B cell (primary cell): ENCODE measurements around the gene PACRG. TPM values are rescaled to one million over a fixed set of nuclear protein-coding genes. Genes with fewer than 3 reads are reported as not detected.

Experiments
- ATAC-seq: fragments of 200-7000 bp; cut with Tn5 transposase; one replicate; pipeline ENCODE4 v1.10.0; 2021; ENCODE audit warnings: low read depth, mild to moderate bottlenecking, moderate number of reproducible peaks, moderate library complexity
- CTCF ChIA-PET: fragments of 350-600 bp; sonication (Branson Sonifier 250); formaldehyde crosslinking; loops from one replicate; lab custom pipeline; 2021; ENCODE audit warnings: antibody characterized with exemption, inconsistent platforms; lab: Charles Lee
- POLR2A ChIA-PET: fragments of 350-600 bp; sonication (Branson Sonifier 250); formaldehyde crosslinking; loops from one replicate; lab custom pipeline; 2021; ENCODE audit warnings: antibody characterized with exemption; lab: Charles Lee
- DNase-seq: peaks from one replicate; pipeline ENCODE4 v3.0.0; 2013
- H2AFZ ChIP-seq: 2 replicates; pipeline ENCODE4 v1.6.1; 2012; ENCODE audit warnings: mild to moderate bottlenecking, low read depth, low read length; ENCODE audit not compliant: insufficient read depth, poor library complexity, severe bottlenecking
- H3K27ac ChIP-seq, 2 donors: 1 replicate in 1 of 2; 2 replicates in 1 of 2; pipeline ENCODE4 v1.5.1; 2012 to 2013; ENCODE audit warnings: low read length in 2 of 2, mild to moderate bottlenecking in 2 of 2, moderate library complexity in 1 of 2
- H3K27me3 ChIP-seq, 4 experiments: fragments of 200-600 bp in 1 of 4; sonication (generic) in 1 of 4; replicated peaks in 1 of 4; 1 replicate in 2 of 4; 2 replicates in 2 of 4; pipeline versions ENCODE4 v1.6.1 to v1.7.0; 2013 to 2016; ENCODE audit warnings: low read length in 3 of 4, mild to moderate bottlenecking in 2 of 4, mixed read lengths in 1 of 4, moderate library complexity in 1 of 4; ENCODE audit not compliant: insufficient read depth in 4 of 4, control insufficient read depth in 3 of 4; ENCODE audit errors: control extremely low read depth in 1 of 4
- H3K36me3 ChIP-seq, 2 experiments: replicated peaks in 1 of 2; 1 replicate in 1 of 2; 2 replicates in 1 of 2; pipeline versions ENCODE4 v1.6.1 to v1.7.1; 2013; ENCODE audit warnings: low read length in 1 of 2; ENCODE audit not compliant: insufficient read depth in 2 of 2, control insufficient read depth in 1 of 2; ENCODE audit errors: control extremely low read depth in 1 of 2, extremely low read depth in 1 of 2
- H3K4me1 ChIP-seq, 2 donors: fragments of 200-600 bp in 1 of 2; sonication (generic) in 1 of 2; 1 replicate in 1 of 2; 2 replicates in 1 of 2; pipeline versions ENCODE4 v1.5.1 to v1.6.1; 2013 to 2017; ENCODE audit warnings: low read length in 2 of 2; ENCODE audit not compliant: control insufficient read depth in 2 of 2, insufficient read depth in 2 of 2
- H3K4me2 ChIP-seq: replicated peaks from 2 replicates; pipeline ENCODE3; 2012; ENCODE audit warnings: mild to moderate bottlenecking, low read depth, low read length; ENCODE audit not compliant: poor library complexity, severe bottlenecking
- H3K4me3 ChIP-seq, 5 experiments: fragments of 200-600 bp in 1 of 5; sonication (generic) in 1 of 5; 1 replicate in 3 of 5; 2 replicates in 2 of 5; pipeline versions ENCODE4 v1.5.1 to v1.7.0; 2011 to 2016; ENCODE audit warnings: low read length in 4 of 5, mild to moderate bottlenecking in 4 of 5, low read depth in 2 of 5, control low read depth in 1 of 5, moderate library complexity in 1 of 5; ENCODE audit not compliant: insufficient read depth in 1 of 5; ENCODE audit errors: control extremely low read depth in 1 of 5, extremely low read depth in 1 of 5
- H3K79me2 ChIP-seq: fragments of 200-600 bp; sonication (generic); one replicate; pipeline ENCODE4 v1.6.0; 2016; ENCODE audit warnings: low read length; ENCODE audit not compliant: control insufficient read depth, insufficient read depth
- H3K9ac ChIP-seq: fragments of 200-600 bp; sonication (generic); 2 replicates; pipeline ENCODE4 v1.6.1; 2017; ENCODE audit warnings: mild to moderate bottlenecking, low read length, moderate library complexity
- H3K9me3 ChIP-seq, 3 donors: one replicate each; pipeline versions ENCODE4 v1.6.1 to v1.7.1; 2013; ENCODE audit warnings: low read length in 2 of 3; ENCODE audit not compliant: control insufficient read depth in 2 of 3, insufficient read depth in 1 of 3; ENCODE audit errors: control extremely low read depth in 1 of 3
- H4K20me1 ChIP-seq: 2 replicates; pipeline ENCODE4 v1.6.0; 2012; ENCODE audit warnings: mild to moderate bottlenecking, low read length; ENCODE audit not compliant: insufficient read depth, control insufficient read depth, poor library complexity, severe bottlenecking
- H3K27ac Mint-ChIP-seq: one replicate; pipeline ENCODE4 v1.8.0; 2021; ENCODE audit warnings: mixed read lengths
- H3K27me3 Mint-ChIP-seq: one replicate; pipeline ENCODE4 v1.8.0; 2021; ENCODE audit warnings: mixed read lengths
- H3K4me1 Mint-ChIP-seq: one replicate; pipeline ENCODE4 v1.8.0; 2021; ENCODE audit warnings: mixed read lengths
- H3K4me3 Mint-ChIP-seq: one replicate; pipeline ENCODE4 v1.8.0; 2021; ENCODE audit warnings: mixed read lengths
- H3K9me3 Mint-ChIP-seq: one replicate; pipeline ENCODE4 v1.8.0; 2022; ENCODE audit warnings: mixed read lengths; ENCODE audit not compliant: insufficient read depth
- CTCF ChIP-seq: fragments of 200-600 bp; IDR thresholded peaks from one replicate; pipeline ENCODE4 v1.8.0; 2022; ENCODE audit warnings: antibody characterized with exemption, mild to moderate bottlenecking
- EZH2 ChIP-seq: IDR thresholded peaks from 2 replicates; pipeline ENCODE4 v1.6.1; 2012; ENCODE audit warnings: borderline replicate concordance, low read depth, mild to moderate bottlenecking, moderate library complexity, low read length; ENCODE audit not compliant: insufficient read depth, poor library complexity, severe bottlenecking
- WGBS: methylation state at CpG from one replicate; pipeline ENCODE4 v1.1.5; 2013; ENCODE audit warnings: missing lambda C conversion rate; ENCODE audit not compliant: insufficient coverage; 5-methylcytosine and 5-hydroxymethylcytosine counted together
- intact Hi-C: fragments of 100-400 bp; cut with micrococcal nuclease; formaldehyde crosslinking; loops from one replicate; pipeline ENCODE4 v1.10.0; 2022
- polyA plus RNA-seq: library from polyadenylated mRNA; depleted of rRNA; stranded (reverse); fragments of >200 nt; gene quantifications from 2 replicates; pipeline ENCODE4 v1.2.3, GENCODE V29; 2012
- total RNA-seq, 2 donors: library from RNA; stranded (reverse); fragments of 120-200 nt in 1 of 2; gene quantifications; 1 replicate in 1 of 2; 2 replicates in 1 of 2; pipeline versions ENCODE4 v1.2.3 to v1.2.4, GENCODE V29; 2013 to 2022

PACRG gene
- total and polyA plus RNA-seq, 2 donors (not counting 1 experiment from before 2014, with no cell fraction given), result not detected

- DNase-seq, result no peak
- ATAC-seq, result no peak
- Histone ChIP-seq H3K27ac (no peak overlapping the region), H3K79me2 (no peaks in the 10 kb centered on the region), H3K27me3 (no peaks in the 10 kb centered on the region), H3K36me3 (no peaks in the 10 kb centered on the region), H3K4me1 (peaks cover 3 to 6% of the 10 kb centered on the region in 2 donors), H4K20me1 (no peaks in the 10 kb centered on the region), H2AFZ (no peak overlapping the region), H3K4me3 (no peak overlapping the region), H3K9me3 (no peaks in the 10 kb centered on the region), H3K4me2 (no peak overlapping the region), H3K9ac (no peak overlapping the region)
- 83% methylated on average over 2 of the region's 2 CpGs for WGBS
- Mint-ChIP-seq H3K27ac (no peak overlapping the region), H3K4me1 (peaks cover 5% of the 10 kb centered on the region), H3K27me3 (no peaks in the 10 kb centered on the region), H3K4me3 (no peak overlapping the region), H3K9me3 (peaks cover 2% of the 10 kb centered on the region)
- POLR2A ChIA-PET, result no interaction called here
- intact Hi-C loops, result no loop called here
- TF ChIP-seq EZH2, result no peak
- no peak for TF ChIP-seq CTCF
- CTCF ChIA-PET, result no interaction called here
These were observed 16.8 kb upstream of the PACRG start for GRCh38 chr6:162710936-162711335.

DNA sequence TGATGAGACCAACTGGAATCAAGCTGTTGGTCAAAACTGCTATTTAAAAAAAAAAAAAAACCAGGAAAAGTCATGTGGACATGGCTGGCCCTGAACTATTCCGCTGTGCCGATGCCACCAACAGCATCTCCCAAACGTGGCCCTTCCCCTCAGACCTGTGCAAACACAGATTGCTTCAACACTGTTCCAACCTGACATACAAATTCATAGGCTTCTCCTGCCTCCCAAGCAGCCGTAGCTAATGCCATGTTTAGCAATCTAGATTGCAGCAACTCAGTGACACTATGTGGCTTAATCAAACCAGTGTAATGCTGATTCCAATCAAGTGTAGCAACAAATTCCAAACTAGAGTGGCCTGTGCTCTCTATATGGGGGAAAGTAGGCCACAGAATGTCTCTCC is 16.4 kb upstream of the PACRG start:
- Mint-ChIP-seq H3K4me3 (no peak overlapping the region), H3K27me3 (no peaks in the 10 kb centered on the region), H3K4me1 (peaks cover 2% of the 10 kb centered on the region), H3K9me3 (peaks cover 3% of the 10 kb centered on the region), H3K27ac (no peak overlapping the region)
- Histone ChIP-seq H3K9me3 (no peaks in the 10 kb centered on the region), H3K9ac (no peak overlapping the region), H3K4me3 (no peak overlapping the region), H3K79me2 (no peaks in the 10 kb centered on the region), H3K4me1 (peaks cover under 1 to 1% of the 10 kb centered on the region in 2 donors), H3K4me2 (no peak overlapping the region), H4K20me1 (no peaks in the 10 kb centered on the region), H3K27ac (no peak overlapping the region), H3K27me3 (no peaks in the 10 kb centered on the region), H2AFZ (no peak overlapping the region), H3K36me3 (no peaks in the 10 kb centered on the region)
- POLR2A ChIA-PET, result no interaction called here
- no peak for ATAC-seq
- WGBS, result 78% methylated on average over 4 of the region's 4 CpGs
- TF ChIP-seq CTCF (no peak), EZH2 (no peak)
- intact Hi-C loops, result no loop called here
- CTCF ChIA-PET, result no interaction called here
- DNase-seq, result no peak
